Measurements from ENCODE around the gene ADAMTS16.

ADAMTS16 gene

GRCh38 chr5:5330728-5331452, 190.8 kb downstream of the ADAMTS16 start:
- DNase-seq (ENCODE audit: low spot score), result no peak
- Histone ChIP-seq H3K27ac (no peak overlapping the region), H3K4me3 (no peak overlapping the region)
- TF ChIP-seq CTCF (IDR thresholded peaks at IDR 0.05), result no peak

GRCh38 chr5:5331848-5332247, 191.7 kb downstream of the ADAMTS16 start:
- DNase-seq (ENCODE audit: low spot score), result no peak
- H3K27ac ChIP-seq, result no peak overlapping the region
- TF ChIP-seq CTCF (IDR thresholded peaks at IDR 0.05), result no peak
- H3K4me3 ChIP-seq, result no peak overlapping the region

GRCh38 chr5:5332287-5332686, 192.2 kb downstream of the ADAMTS16 start:
- no peak for TF ChIP-seq CTCF (IDR thresholded peaks at IDR 0.05)
- no peak for DNase-seq (ENCODE audit: low spot score)
- H3K27ac ChIP-seq, result no peak overlapping the region

GRCh38 chr5:5335107-5335506, 195.0 kb downstream of the ADAMTS16 start:
- TF ChIP-seq CTCF (IDR thresholded peaks at IDR 0.05), result no peak
- DNase-seq (ENCODE audit: low spot score), result no peak
- H3K4me3 ChIP-seq, result no peak overlapping the region
- H3K27ac ChIP-seq, result no peak overlapping the region

More at GRCh38 chr5:5332287-5332686, 192.2 kb downstream of the ADAMTS16 start:
- H3K4me3 ChIP-seq, result no peak overlapping the region

GRCh38 chr5:5335700-5336264, 195.7 kb downstream of the ADAMTS16 start:
- no peak overlapping the region for H3K4me3 ChIP-seq
- H3K27ac ChIP-seq, result no peak overlapping the region
- no peak for TF ChIP-seq CTCF (IDR thresholded peaks at IDR 0.05)
- DNase-seq (ENCODE audit: low spot score), result no peak

GRCh38 chr5:5339257-5339656, 199.1 kb downstream of the ADAMTS16 start:
- peak overlapping the region in 1 of 2 donors; percentile 68 for H3K27ac ChIP-seq
- no peak for TF ChIP-seq CTCF (IDR thresholded peaks at IDR 0.05)
- DNase-seq (ENCODE audit: low spot score), result no peak
- H3K4me3 ChIP-seq, result no peak overlapping the region

- peak; percentile 86 for DNase-seq (ENCODE audit: low spot score)
- H3K4me3 ChIP-seq, result peak overlapping the region; percentile 57
- H3K27ac ChIP-seq, result peak overlapping the region in 1 of 2 donors; percentile 68
- TF ChIP-seq CTCF (IDR thresholded peaks at IDR 0.05), result no peak
Observed at GRCh38 chr5:5340206-5340729, 200.1 kb downstream of the ADAMTS16 start.

Data from coronary artery (tissue), 2 donors.